Measurements from ENCODE around the gene ANKZF1.

Gene ANKZF1

DNA sequence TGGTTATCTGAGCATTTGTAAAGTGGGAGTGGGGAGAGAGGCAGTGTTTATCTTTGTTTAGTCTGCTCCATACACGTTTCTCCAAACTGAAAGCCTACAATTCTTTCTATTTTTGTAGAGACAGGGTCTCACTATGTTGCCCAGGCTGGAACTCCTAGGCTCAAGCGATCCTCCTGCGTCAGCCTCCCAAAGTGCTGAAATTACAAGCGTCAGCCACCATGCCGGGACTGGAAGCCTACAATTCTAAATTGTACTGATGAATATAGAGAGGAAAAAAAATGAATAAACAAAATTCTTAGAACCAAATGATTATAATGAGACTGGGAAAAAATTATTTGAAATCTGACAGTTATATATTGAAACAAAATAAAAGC is 24.5 kb upstream of the ANKZF1 start:
- no peak overlapping the region for H3K4me3 ChIP-seq (ENCODE audit: low read depth, low read length)
- TF ChIP-seq, protein P1, sequence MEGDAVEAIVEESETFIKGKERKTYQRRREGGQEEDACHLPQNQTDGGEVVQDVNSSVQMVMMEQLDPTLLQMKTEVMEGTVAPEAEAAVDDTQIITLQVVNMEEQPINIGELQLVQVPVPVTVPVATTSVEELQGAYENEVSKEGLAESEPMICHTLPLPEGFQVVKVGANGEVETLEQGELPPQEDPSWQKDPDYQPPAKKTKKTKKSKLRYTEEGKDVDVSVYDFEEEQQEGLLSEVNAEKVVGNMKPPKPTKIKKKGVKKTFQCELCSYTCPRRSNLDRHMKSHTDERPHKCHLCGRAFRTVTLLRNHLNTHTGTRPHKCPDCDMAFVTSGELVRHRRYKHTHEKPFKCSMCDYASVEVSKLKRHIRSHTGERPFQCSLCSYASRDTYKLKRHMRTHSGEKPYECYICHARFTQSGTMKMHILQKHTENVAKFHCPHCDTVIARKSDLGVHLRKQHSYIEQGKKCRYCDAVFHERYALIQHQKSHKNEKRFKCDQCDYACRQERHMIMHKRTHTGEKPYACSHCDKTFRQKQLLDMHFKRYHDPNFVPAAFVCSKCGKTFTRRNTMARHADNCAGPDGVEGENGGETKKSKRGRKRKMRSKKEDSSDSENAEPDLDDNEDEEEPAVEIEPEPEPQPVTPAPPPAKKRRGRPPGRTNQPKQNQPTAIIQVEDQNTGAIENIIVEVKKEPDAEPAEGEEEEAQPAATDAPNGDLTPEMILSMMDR (IDR thresholded peaks at IDR 0.05; ENCODE audit: low read depth, low read length): no peak

DNA sequence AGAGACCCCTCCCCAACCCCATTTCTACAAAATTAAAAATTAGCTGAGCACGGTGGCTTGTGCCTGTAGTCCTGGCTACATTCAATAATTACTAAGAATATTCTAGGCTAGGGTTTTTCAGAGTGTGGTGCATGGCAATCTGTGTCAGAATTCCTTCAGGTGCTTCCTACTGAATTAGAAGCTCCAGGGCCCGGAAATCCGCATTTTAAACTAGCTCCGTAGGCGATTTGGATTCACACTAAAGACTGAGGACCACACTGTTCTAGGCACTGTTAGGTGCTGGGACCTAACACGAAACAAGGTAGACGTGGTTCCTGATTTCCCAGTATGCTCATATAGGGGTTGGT is 23.7 kb upstream of the ANKZF1 start:
- H3K4me3 ChIP-seq (ENCODE audit: low read depth, low read length): peak overlapping the region; percentile 73
- TF ChIP-seq, protein P1 (IDR thresholded peaks at IDR 0.05; ENCODE audit: low read depth, low read length): no peak

DNA sequence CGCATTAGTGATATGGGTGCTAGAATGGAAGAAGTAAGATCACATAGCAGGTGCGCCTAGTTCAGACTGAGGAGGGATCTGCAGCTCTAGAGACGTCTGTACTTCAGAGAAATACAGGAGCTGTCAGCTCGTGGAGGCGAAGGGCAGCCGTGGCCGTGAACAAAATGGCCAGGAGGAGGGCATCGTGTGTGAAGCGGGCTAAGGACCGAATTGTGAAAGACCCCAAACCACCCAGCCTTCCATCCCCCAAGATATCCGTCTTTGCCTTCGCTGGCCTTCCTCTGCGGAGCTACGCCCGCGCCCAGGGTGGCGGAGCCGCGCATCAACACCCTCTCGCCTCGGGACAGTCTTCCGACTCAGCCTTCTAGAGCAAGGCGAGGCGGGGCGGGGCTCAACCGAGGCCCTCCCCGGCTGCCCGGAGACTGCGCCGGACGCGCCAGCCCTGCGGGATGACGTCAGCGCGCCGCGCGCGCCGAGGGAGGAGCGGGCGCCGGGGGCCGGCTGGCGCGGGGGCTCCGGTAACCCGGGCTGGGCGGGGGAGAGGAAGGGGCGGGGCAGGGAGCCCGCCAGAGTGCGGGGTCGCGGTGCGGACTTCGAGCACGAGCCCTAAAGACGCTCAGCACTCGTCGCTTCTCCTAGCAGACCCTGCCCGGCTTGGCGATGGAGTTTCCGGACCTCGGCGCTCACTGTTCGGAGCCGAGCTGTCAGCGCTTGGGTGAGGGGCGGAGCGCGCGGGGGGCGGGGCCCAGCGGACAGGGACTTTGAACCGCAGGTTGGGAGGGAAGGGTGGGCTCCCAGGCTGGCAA is 23.1 kb upstream of the ANKZF1 start, which contains the start of gene ZFAND2B:
Gene ZFAND2B, plus strand, starts transcription at position 455 of the 806 bp plus-strand sequence. Its CDS starts 206 bp downstream, at position 661.
- TF ChIP-seq, protein P1 (IDR thresholded peaks at IDR 0.05; ENCODE audit: low read depth, low read length): no peak
- H3K4me3 ChIP-seq (ENCODE audit: low read depth, low read length): peak within 1 kb of the TSS; percentile 73

DNA sequence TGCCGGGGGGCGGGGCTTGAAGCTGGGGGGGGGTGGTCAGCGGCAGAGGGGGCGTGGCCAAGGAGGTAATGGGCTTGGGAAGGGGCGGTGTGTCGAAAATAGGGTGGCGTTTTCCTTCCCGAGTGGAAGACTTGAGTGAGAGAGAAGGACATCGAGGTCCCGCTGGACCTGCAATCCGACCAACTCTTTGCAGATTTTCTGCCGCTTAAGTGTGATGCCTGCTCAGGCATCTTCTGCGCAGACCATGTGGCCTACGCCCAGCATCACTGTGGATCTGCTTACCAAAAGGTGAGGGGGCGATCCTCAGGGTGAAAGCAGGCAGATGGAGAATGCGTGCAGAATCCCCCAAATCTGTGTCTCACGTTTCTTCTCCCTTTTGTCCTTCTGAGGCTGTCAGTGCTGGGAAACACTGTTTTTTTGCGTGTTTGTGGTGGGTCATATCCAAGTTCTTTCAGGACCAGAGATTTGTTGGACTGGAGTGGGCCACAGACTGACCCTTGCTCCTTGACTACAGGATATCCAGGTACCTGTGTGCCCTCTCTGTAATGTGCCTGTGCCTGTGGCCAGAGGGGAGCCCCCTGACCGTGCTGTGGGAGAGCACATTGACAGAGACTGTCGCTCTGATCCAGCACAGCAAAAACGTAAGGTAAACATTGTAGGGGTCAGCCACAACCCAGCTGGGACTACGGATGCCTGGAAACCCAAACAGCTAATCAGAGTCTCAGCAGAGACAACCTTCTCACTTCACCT is 22.3 kb upstream of the ANKZF1 start:
- H3K4me3 ChIP-seq (ENCODE audit: low read depth, low read length): peak overlapping the region; percentile 73
- TF ChIP-seq, protein P1 (IDR thresholded peaks at IDR 0.05; ENCODE audit: low read depth, low read length): no peak

DNA sequence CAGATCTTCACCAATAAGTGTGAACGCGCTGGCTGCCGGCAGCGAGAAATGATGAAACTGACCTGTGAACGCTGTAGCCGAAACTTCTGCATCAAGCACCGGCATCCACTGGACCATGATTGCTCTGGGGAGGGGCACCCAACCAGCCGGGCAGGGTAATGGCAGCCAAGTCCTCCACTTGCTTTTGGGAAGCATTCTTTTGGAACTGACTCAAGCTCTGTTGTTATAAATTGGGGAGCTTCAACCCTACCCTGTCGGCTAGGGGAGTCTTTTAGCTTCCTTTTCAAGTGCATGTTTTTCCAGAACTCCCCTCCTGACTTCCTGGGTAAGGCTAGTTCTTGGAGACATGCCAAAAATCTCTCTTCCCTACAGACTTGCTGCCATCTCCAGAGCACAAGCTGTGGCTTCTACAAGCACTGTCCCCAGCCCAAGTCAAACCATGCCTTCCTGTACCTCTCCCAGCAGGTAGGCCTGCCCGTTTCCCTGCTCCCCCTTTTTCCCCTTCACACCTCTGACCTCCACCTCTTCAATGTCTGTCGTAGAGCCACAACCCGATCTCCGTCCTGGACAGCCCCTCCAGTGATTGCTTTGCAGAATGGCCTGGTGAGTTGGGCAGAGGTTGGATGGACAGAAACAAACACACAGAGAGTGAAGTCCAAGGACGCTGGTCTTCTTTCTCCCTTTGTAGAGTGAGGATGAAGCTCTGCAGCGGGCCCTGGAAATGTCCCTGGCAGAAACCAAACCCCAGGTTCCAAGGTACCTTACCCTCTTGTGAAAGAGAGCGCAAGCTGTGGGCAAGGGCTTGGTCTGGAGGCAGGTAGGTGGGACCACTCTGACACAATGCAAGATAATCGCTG is 21.5 kb upstream of the ANKZF1 start:
- peak overlapping the region; percentile 73 for H3K4me3 ChIP-seq (ENCODE audit: low read depth, low read length)

DNA sequence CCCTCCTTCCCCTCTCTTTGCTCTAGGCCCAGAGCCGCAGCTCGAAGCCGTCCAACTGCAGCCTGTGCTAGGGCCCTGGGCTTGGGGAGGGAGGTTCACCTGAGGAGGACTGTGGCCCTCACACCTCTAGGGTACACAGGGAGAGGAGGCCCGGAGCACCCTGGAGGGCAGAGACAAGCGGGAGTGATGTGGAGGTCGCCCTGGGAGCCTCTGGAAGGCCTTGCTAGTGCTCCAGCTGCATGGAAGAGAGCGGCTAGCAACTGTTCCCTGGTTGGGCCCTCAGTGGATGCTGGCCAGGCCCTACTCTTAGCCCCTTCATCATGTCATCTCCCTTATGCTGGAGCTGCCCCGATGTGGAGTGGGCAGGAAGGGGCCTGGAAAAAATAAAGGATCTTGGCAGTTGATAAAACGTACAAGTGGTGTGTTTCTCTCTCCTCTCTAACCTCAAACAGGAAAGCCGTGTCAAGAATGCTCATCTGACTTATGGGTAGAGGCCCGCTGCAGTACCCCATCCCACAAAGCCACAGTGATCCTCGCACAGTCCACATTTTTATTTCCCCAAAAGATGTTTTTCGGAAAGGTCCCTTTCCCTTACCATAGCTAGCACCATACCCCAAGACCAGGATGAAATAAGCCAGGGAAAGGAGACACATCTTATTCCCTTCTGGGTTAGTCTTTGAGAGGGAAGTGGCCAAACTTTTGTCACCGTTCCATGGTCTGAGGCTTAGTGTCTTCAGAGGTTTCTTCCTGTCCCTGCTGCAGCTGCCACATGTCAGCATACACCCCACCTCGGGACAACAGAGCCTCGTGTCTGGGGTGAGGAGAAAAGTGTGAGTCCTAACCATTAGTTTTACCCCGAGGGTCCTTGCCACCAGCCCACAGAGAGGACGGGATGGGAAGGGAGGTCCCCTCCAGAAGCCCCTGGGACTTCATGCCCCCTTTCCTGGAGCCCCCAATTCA is 20.1 kb upstream of the ANKZF1 start:
- TF ChIP-seq, protein P1 (IDR thresholded peaks at IDR 0.05; ENCODE audit: low read depth, low read length): no peak

More for the DNA sequence above, 21.5 kb upstream of the ANKZF1 start:
- TF ChIP-seq, protein P1 (IDR thresholded peaks at IDR 0.05; ENCODE audit: low read depth, low read length): no peak

More for the DNA sequence above, 20.1 kb upstream of the ANKZF1 start:
- no peak overlapping the region for H3K4me3 ChIP-seq (ENCODE audit: low read depth, low read length)

All from WI38 (cell line).